DMS79 (cell line): Measurements from ENCODE around the gene COA6.
"Not testable (repeated sequence)": the region's sequence is repeated elsewhere in the genome, so short reads cannot be mapped to it uniquely, and the experiment has no call there.

Experiments used
- DNase-seq: peaks from one replicate; lab custom pipeline; 2025; lab: John Stamatoyannopoulos, UW

Gene COA6

GRCh38 chr1:234369784-234370183 is 3.5 kb upstream of the COA6 start:
- DNase-seq: no peak

GRCh38 chr1:234371414-234371813 is 1.8 kb upstream of the COA6 start:
- DNase-seq: no peak

- no peak for DNase-seq
Observed at GRCh38 chr1:234372011-234372757, 1.1 kb upstream of the COA6 start.

GRCh38 chr1:234373959-234374254 is 651 bp downstream of the COA6 start:
- DNase-seq: no peak

GRCh38 chr1:234375672-234376071 is 2.4 kb downstream of the COA6 start:
- DNase-seq: no peak

- not testable (repeated sequence) for DNase-seq
Observed at GRCh38 chr1:234379591-234380109, 6.4 kb downstream of the COA6 start.

GRCh38 chr1:234381699-234382555 is 8.7 kb downstream of the COA6 start:
- DNase-seq: no peak

- DNase-seq: no peak
Observed at GRCh38 chr1:234386122-234386521, 12.9 kb downstream of the COA6 start.

GRCh38 chr1:234388094-234388493 is 14.8 kb downstream of the COA6 start:
- no peak for DNase-seq

- no peak for DNase-seq
Observed at GRCh38 chr1:234393190-234393589, 19.9 kb downstream of the COA6 start.

GRCh38 chr1:234395297-234395696 is 22.0 kb downstream of the COA6 start:
- no peak for DNase-seq

GRCh38 chr1:234396092-234396491 is 22.8 kb downstream of the COA6 start:
- DNase-seq: no peak

GRCh38 chr1:234396871-234397270 is 23.6 kb downstream of the COA6 start:
- no peak for DNase-seq

GRCh38 chr1:234397732-234398131 is 24.5 kb downstream of the COA6 start:
- DNase-seq: no peak

GRCh38 chr1:234398849-234399381 is 25.7 kb downstream of the COA6 start:
- no peak for DNase-seq

- not testable (repeated sequence) for DNase-seq
Observed at GRCh38 chr1:234399515-234399914, 26.3 kb downstream of the COA6 start.

- DNase-seq: no peak
Observed at GRCh38 chr1:234400773-234401172, 27.5 kb downstream of the COA6 start.

GRCh38 chr1:234401658-234402057 is 28.4 kb downstream of the COA6 start:
- no peak for DNase-seq

- DNase-seq: no peak
Observed at GRCh38 chr1:234402939-234403338, 29.7 kb downstream of the COA6 start.

GRCh38 chr1:234405676-234406075 is 32.4 kb downstream of the COA6 start:
- no peak for DNase-seq

- DNase-seq: no peak
Observed at GRCh38 chr1:234406871-234407270, 33.6 kb downstream of the COA6 start.

GRCh38 chr1:234408757-234409156 is 35.5 kb downstream of the COA6 start:
- DNase-seq: no peak

GRCh38 chr1:234409328-234409727 is 36.1 kb downstream of the COA6 start:
- DNase-seq: no peak
